Sigmoid colon (tissue), 4 donors: ENCODE measurements around the gene C2orf81.

ENCODE experiments used
- POLR2A ChIP-seq, 2 donors: fragments of 450-650 bp; IDR thresholded peaks; one replicate each; pipeline ENCODE4 v1.6.1; 2016; ENCODE audit warnings: antibody characterized with exemption in 2 of 2, mild to moderate bottlenecking in 2 of 2, moderate library complexity in 2 of 2
- POLR2AphosphoS5 ChIP-seq, 4 donors: sonication (generic); formaldehyde crosslinking; IDR thresholded peaks; one replicate each; pipeline ENCODE4 v1.6.1; 2017; ENCODE audit warnings: antibody characterized with exemption in 4 of 4

DNA sequence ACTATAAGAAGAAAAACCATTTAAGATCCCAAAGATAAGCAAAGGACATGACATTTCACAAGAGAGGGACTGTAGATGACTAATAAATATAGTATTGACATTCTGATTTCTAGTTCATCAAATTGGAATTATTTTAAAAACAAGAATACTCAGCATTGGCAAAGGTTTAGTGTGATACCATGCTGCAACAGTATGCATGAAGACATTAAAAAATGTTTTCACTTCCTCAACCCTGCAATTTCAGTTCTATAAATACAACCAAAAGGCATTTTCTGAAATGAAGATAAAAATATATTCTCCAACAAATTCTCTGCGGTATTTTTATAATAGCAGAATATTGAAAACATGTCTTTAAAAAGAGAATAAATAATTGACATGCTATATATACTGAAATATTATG lies 2.1 kb downstream of the C2orf81 start:
- no peak for TF ChIP-seq POLR2AphosphoS5 (IDR thresholded peaks at IDR 0.05)
- no peak for TF ChIP-seq POLR2A (IDR thresholded peaks at IDR 0.05)
